GM21825 (cell line): ENCODE results near the gene GGNBP2.
"Not testable (repeated sequence)": the region's sequence is repeated elsewhere in the genome, so short reads cannot be mapped to it uniquely, and the experiment has no call there.

ENCODE experiments used
- ATAC-seq: cut with Tn5 transposase; IDR thresholded peaks from one replicate; pipeline ENCODE4 v1.9.1; 2021; ENCODE audit warnings: mild to moderate bottlenecking, moderate library complexity; ENCODE audit not compliant: unreplicated experiment

GGNBP2 gene

GRCh38 chr17:36600465-36600864 lies 55.7 kb downstream of the GGNBP2 start:
- no peak for ATAC-seq

- ATAC-seq, result peak; percentile 17
These were observed 56.2 kb downstream of the GGNBP2 start for GRCh38 chr17:36600936-36601302.

GRCh38 chr17:36601303-36602029 lies 56.7 kb downstream of the GGNBP2 start, which contains the start of gene MRM1:
TSS of gene MRM1 (plus strand) at chr17:36601583. CDS start at chr17:36601811, 228 bp downstream.
- peak; percentile 60 for ATAC-seq

GRCh38 chr17:36602030-36602748 lies 57.5 kb downstream of the GGNBP2 start:
- ATAC-seq, result no peak

- no peak for ATAC-seq
These were observed 58.2 kb downstream of the GGNBP2 start for GRCh38 chr17:36602924-36603384.

- not testable (repeated sequence) for ATAC-seq
These were observed 60.3 kb downstream of the GGNBP2 start for GRCh38 chr17:36605028-36605427.

GRCh38 chr17:36608280-36608679 lies 63.6 kb downstream of the GGNBP2 start:
- ATAC-seq, result no peak

- ATAC-seq, result no peak
These were observed 64.2 kb downstream of the GGNBP2 start for GRCh38 chr17:36608794-36609497.

GRCh38 chr17:36609498-36609862 lies 64.8 kb downstream of the GGNBP2 start:
- ATAC-seq, result no peak

- ATAC-seq, result no peak
These were observed 65.8 kb downstream of the GGNBP2 start for GRCh38 chr17:36610474-36610873.

GRCh38 chr17:36611345-36612072 lies 66.8 kb downstream of the GGNBP2 start:
- no peak for ATAC-seq

- ATAC-seq, result no peak
These were observed 67.6 kb downstream of the GGNBP2 start for GRCh38 chr17:36612323-36612722.

- ATAC-seq, result no peak
These were observed 68.4 kb downstream of the GGNBP2 start for GRCh38 chr17:36613155-36613554.

- ATAC-seq, result no peak
These were observed 69.4 kb downstream of the GGNBP2 start for GRCh38 chr17:36614081-36614480.

GRCh38 chr17:36614933-36615332 lies 70.2 kb downstream of the GGNBP2 start:
- ATAC-seq, result no peak

- no peak for ATAC-seq
These were observed 71.6 kb downstream of the GGNBP2 start for GRCh38 chr17:36616061-36617029.

- no peak for ATAC-seq
These were observed 73.1 kb downstream of the GGNBP2 start for GRCh38 chr17:36617773-36618172.

- ATAC-seq, result no peak
These were observed 78.6 kb downstream of the GGNBP2 start for GRCh38 chr17:36623281-36623680.

GRCh38 chr17:36625188-36625587 lies 80.5 kb downstream of the GGNBP2 start:
- no peak for ATAC-seq

- ATAC-seq, result no peak
These were observed 82.4 kb downstream of the GGNBP2 start for GRCh38 chr17:36627101-36627500.
